Measurements from ENCODE around the gene MRC1.

Gene MRC1

GRCh38 chr10:17814973-17815372, 5.8 kb downstream of the MRC1 start:
- Mint-ChIP-seq H3K27ac (no peak overlapping the region), H3K36me3 (no peaks in the 10 kb centered on the region), H3K27me3 (peaks cover 19% of the 10 kb centered on the region), H3K4me3 (no peak overlapping the region), H3K4me1 (ENCODE audit: low read depth) (no peaks in the 10 kb centered on the region), H3K9me3 (ENCODE audit: low read depth) (no peaks in the 10 kb centered on the region)

GRCh38 chr10:17816199-17816598, 7.1 kb downstream of the MRC1 start:
- Mint-ChIP-seq H3K9me3 (ENCODE audit: low read depth) (no peaks in the 10 kb centered on the region), H3K27ac (no peak overlapping the region), H3K36me3 (no peaks in the 10 kb centered on the region), H3K27me3 (peaks cover 13% of the 10 kb centered on the region), H3K4me1 (ENCODE audit: low read depth) (no peaks in the 10 kb centered on the region), H3K4me3 (no peak overlapping the region)

- no peaks in the 10 kb centered on the region for H3K4me1 Mint-ChIP-seq (ENCODE audit: low read depth)
These were observed 8.2 kb downstream of the MRC1 start for GRCh38 chr10:17817316-17817715.

GRCh38 chr10:17817790-17818189, 8.6 kb downstream of the MRC1 start:
- H3K27me3 Mint-ChIP-seq, result peaks cover 12% of the 10 kb centered on the region
- no peaks in the 10 kb centered on the region for H3K36me3 Mint-ChIP-seq
- H3K4me3 Mint-ChIP-seq, result no peak overlapping the region
- H3K4me1 Mint-ChIP-seq (ENCODE audit: low read depth), result no peaks in the 10 kb centered on the region
- no peak overlapping the region for H3K27ac Mint-ChIP-seq
- H3K9me3 Mint-ChIP-seq (ENCODE audit: low read depth), result no peaks in the 10 kb centered on the region

More at GRCh38 chr10:17817316-17817715, 8.2 kb downstream of the MRC1 start:
- H3K27ac Mint-ChIP-seq, result no peak overlapping the region
- no peak overlapping the region for H3K4me3 Mint-ChIP-seq
- peaks cover 12% of the 10 kb centered on the region for H3K27me3 Mint-ChIP-seq
- H3K36me3 Mint-ChIP-seq, result no peaks in the 10 kb centered on the region
- no peaks in the 10 kb centered on the region for H3K9me3 Mint-ChIP-seq (ENCODE audit: low read depth)

GRCh38 chr10:17819836-17820235, 10.7 kb downstream of the MRC1 start:
- no peaks in the 10 kb centered on the region for H3K9me3 Mint-ChIP-seq (ENCODE audit: low read depth)

GRCh38 chr10:17820943-17821342, 11.8 kb downstream of the MRC1 start:
- H3K4me3 Mint-ChIP-seq, result no peak overlapping the region
- H3K27ac Mint-ChIP-seq, result no peak overlapping the region
- H3K9me3 Mint-ChIP-seq (ENCODE audit: low read depth), result no peaks in the 10 kb centered on the region
- peaks cover 8% of the 10 kb centered on the region for H3K27me3 Mint-ChIP-seq
- H3K4me1 Mint-ChIP-seq (ENCODE audit: low read depth), result no peaks in the 10 kb centered on the region
- no peaks in the 10 kb centered on the region for H3K36me3 Mint-ChIP-seq

More at GRCh38 chr10:17819836-17820235, 10.7 kb downstream of the MRC1 start:
- Mint-ChIP-seq H3K4me1 (ENCODE audit: low read depth) (no peaks in the 10 kb centered on the region), H3K27me3 (peaks cover 12% of the 10 kb centered on the region), H3K36me3 (no peaks in the 10 kb centered on the region), H3K4me3 (no peak overlapping the region), H3K27ac (no peak overlapping the region)

GRCh38 chr10:17821893-17822292, 12.7 kb downstream of the MRC1 start:
- no peaks in the 10 kb centered on the region for H3K4me1 Mint-ChIP-seq (ENCODE audit: low read depth)
- H3K9me3 Mint-ChIP-seq (ENCODE audit: low read depth), result no peaks in the 10 kb centered on the region
- H3K27ac Mint-ChIP-seq, result no peak overlapping the region
- H3K4me3 Mint-ChIP-seq, result no peak overlapping the region
- H3K27me3 Mint-ChIP-seq, result peaks cover 8% of the 10 kb centered on the region
- H3K36me3 Mint-ChIP-seq, result no peaks in the 10 kb centered on the region

- Mint-ChIP-seq H3K27ac (no peak overlapping the region), H3K4me1 (ENCODE audit: low read depth) (peaks cover 2% of the 10 kb centered on the region), H3K4me3 (no peak overlapping the region), H3K36me3 (no peaks in the 10 kb centered on the region), H3K9me3 (ENCODE audit: low read depth) (no peaks in the 10 kb centered on the region), H3K27me3 (peaks cover 5% of the 10 kb centered on the region)
These were observed 22.2 kb downstream of the MRC1 start for GRCh38 chr10:17831341-17831740.

GRCh38 chr10:17831896-17832295, 22.7 kb downstream of the MRC1 start:
- Mint-ChIP-seq H3K4me1 (ENCODE audit: low read depth) (peaks cover 3% of the 10 kb centered on the region), H3K36me3 (no peaks in the 10 kb centered on the region), H3K4me3 (no peak overlapping the region), H3K27ac (no peak overlapping the region), H3K27me3 (peaks cover 5% of the 10 kb centered on the region), H3K9me3 (ENCODE audit: low read depth) (no peaks in the 10 kb centered on the region)

- Mint-ChIP-seq H3K4me1 (ENCODE audit: low read depth) (peaks cover 3% of the 10 kb centered on the region), H3K4me3 (no peak overlapping the region), H3K27me3 (peaks cover 11% of the 10 kb centered on the region), H3K36me3 (no peaks in the 10 kb centered on the region), H3K27ac (no peak overlapping the region), H3K9me3 (ENCODE audit: low read depth) (no peaks in the 10 kb centered on the region)
These were observed 24.5 kb downstream of the MRC1 start for GRCh38 chr10:17833656-17834055.

- H3K4me3 Mint-ChIP-seq, result no peak overlapping the region
- no peaks in the 10 kb centered on the region for H3K9me3 Mint-ChIP-seq (ENCODE audit: low read depth)
These were observed 26.5 kb downstream of the MRC1 start for GRCh38 chr10:17835688-17836087.

GRCh38 chr10:17836942-17837341, 27.8 kb downstream of the MRC1 start:
- Mint-ChIP-seq H3K4me1 (ENCODE audit: low read depth) (peaks cover 3% of the 10 kb centered on the region), H3K27ac (no peak overlapping the region), H3K9me3 (ENCODE audit: low read depth) (no peaks in the 10 kb centered on the region), H3K36me3 (no peaks in the 10 kb centered on the region), H3K4me3 (no peak overlapping the region), H3K27me3 (peaks cover 9% of the 10 kb centered on the region)

More at GRCh38 chr10:17835688-17836087, 26.5 kb downstream of the MRC1 start:
- peaks cover 11% of the 10 kb centered on the region for H3K27me3 Mint-ChIP-seq
- H3K27ac Mint-ChIP-seq, result no peak overlapping the region
- peaks cover 3% of the 10 kb centered on the region for H3K4me1 Mint-ChIP-seq (ENCODE audit: low read depth)
- H3K36me3 Mint-ChIP-seq, result no peaks in the 10 kb centered on the region

- Mint-ChIP-seq H3K4me1 (ENCODE audit: low read depth) (peaks cover 3% of the 10 kb centered on the region), H3K4me3 (no peak overlapping the region), H3K27ac (no peak overlapping the region), H3K27me3 (peaks cover 9% of the 10 kb centered on the region), H3K9me3 (ENCODE audit: low read depth) (no peaks in the 10 kb centered on the region), H3K36me3 (no peaks in the 10 kb centered on the region)
These were observed 29.0 kb downstream of the MRC1 start for GRCh38 chr10:17838080-17838648.

GRCh38 chr10:17841050-17841449, 31.9 kb downstream of the MRC1 start:
- H3K27ac Mint-ChIP-seq, result no peak overlapping the region

GRCh38 chr10:17842641-17843040, 33.5 kb downstream of the MRC1 start:
- H3K36me3 Mint-ChIP-seq, result no peaks in the 10 kb centered on the region
- H3K4me3 Mint-ChIP-seq, result no peak overlapping the region
- H3K27me3 Mint-ChIP-seq, result peaks cover 7% of the 10 kb centered on the region
- no peaks in the 10 kb centered on the region for H3K4me1 Mint-ChIP-seq (ENCODE audit: low read depth)
- H3K9me3 Mint-ChIP-seq (ENCODE audit: low read depth), result no peaks in the 10 kb centered on the region
- H3K27ac Mint-ChIP-seq, result no peak overlapping the region

More at GRCh38 chr10:17841050-17841449, 31.9 kb downstream of the MRC1 start:
- Mint-ChIP-seq H3K9me3 (ENCODE audit: low read depth) (no peaks in the 10 kb centered on the region), H3K4me1 (ENCODE audit: low read depth) (peaks cover 3% of the 10 kb centered on the region), H3K4me3 (no peak overlapping the region), H3K36me3 (no peaks in the 10 kb centered on the region), H3K27me3 (peaks cover 8% of the 10 kb centered on the region)

GRCh38 chr10:17847585-17848296, 38.6 kb downstream of the MRC1 start:
- no peak overlapping the region for H3K4me3 Mint-ChIP-seq
- H3K27ac Mint-ChIP-seq, result no peak overlapping the region
- H3K27me3 Mint-ChIP-seq, result peaks cover 1% of the 10 kb centered on the region
- no peaks in the 10 kb centered on the region for H3K36me3 Mint-ChIP-seq
- H3K9me3 Mint-ChIP-seq (ENCODE audit: low read depth), result no peaks in the 10 kb centered on the region
- no peaks in the 10 kb centered on the region for H3K4me1 Mint-ChIP-seq (ENCODE audit: low read depth)

Data from activated naive CD8-positive, alpha-beta T cell (primary cell).